Mesothelial cell of epicardium (in vitro differentiated cells): ENCODE measurements around the gene E2F4. TPM values are rescaled to one million over a fixed set of nuclear protein-coding genes. Genes with fewer than 3 reads are reported as not detected.

Source experiments
- DNase-seq, 2 experiments: peaks; one replicate each; pipeline ENCODE4 v3.0.0; 2021; ENCODE audit warnings: low spot score in 2 of 2; ENCODE audit not compliant: unreplicated experiment in 2 of 2
- H3K27ac Mint-ChIP-seq: 2 replicates; pipeline ENCODE4 v1.8.0; 2021; ENCODE audit warnings: mixed read lengths
- H3K27me3 Mint-ChIP-seq: 2 replicates; pipeline ENCODE4 v1.8.0; 2021; ENCODE audit warnings: low read depth, mixed read lengths
- H3K36me3 Mint-ChIP-seq: 2 replicates; pipeline ENCODE4 v1.8.0; 2021; ENCODE audit warnings: mixed read lengths
- H3K4me1 Mint-ChIP-seq: 2 replicates; pipeline ENCODE4 v1.8.0; 2021; ENCODE audit warnings: mixed read lengths
- H3K4me3 Mint-ChIP-seq: 2 replicates; pipeline ENCODE4 v1.8.0; 2021; ENCODE audit warnings: mild to moderate bottlenecking, moderate library complexity, mixed read lengths
- H3K9me3 Mint-ChIP-seq: 2 replicates; pipeline ENCODE4 v1.8.0; 2021; ENCODE audit warnings: mixed read lengths
- CTCF ChIP-seq: fragments of 200-600 bp; sonication (generic); IDR thresholded peaks from one replicate; pipeline ENCODE4 v1.5.0; 2021; ENCODE audit warnings: antibody characterized with exemption; ENCODE audit not compliant: unreplicated experiment
- total RNA-seq: library from RNA; stranded (reverse); gene quantifications from 3 replicates; pipeline ENCODE4 v1.2.1, GENCODE V29; 2021

E2F4 gene
- total RNA-seq, 1 donor from 2014 or later, result 80.2 TPM

- Mint-ChIP-seq H3K27me3 (peaks cover 13% of the 10 kb centered on the region), H3K4me3 (peak overlapping the region; percentile 81)
- DNase-seq, result no peak
Observed at GRCh38 chr16:67184453-67184994, 7.4 kb upstream of the E2F4 start.

GRCh38 chr16:67184995-67185650 lies 6.8 kb upstream of the E2F4 start:
- TF ChIP-seq CTCF, result peak; percentile 52
- Mint-ChIP-seq H3K4me3 (peak overlapping the region; percentile 81), H3K4me1 (peaks cover 17% of the 10 kb centered on the region), H3K9me3 (no peaks in the 10 kb centered on the region), H3K36me3 (no peaks in the 10 kb centered on the region), H3K27ac (peak overlapping the region; percentile 91), H3K27me3 (peaks cover 13% of the 10 kb centered on the region)
- DNase-seq, result peak; percentile 84 to 93

More at GRCh38 chr16:67184453-67184994, 7.4 kb upstream of the E2F4 start:
- Mint-ChIP-seq H3K9me3 (no peaks in the 10 kb centered on the region), H3K4me1 (peaks cover 17% of the 10 kb centered on the region), H3K27ac (no peak overlapping the region), H3K36me3 (no peaks in the 10 kb centered on the region)
- no peak for TF ChIP-seq CTCF

GRCh38 chr16:67185651-67186134 lies 6.3 kb upstream of the E2F4 start:
- DNase-seq, result no peak
- Mint-ChIP-seq H3K36me3 (no peaks in the 10 kb centered on the region), H3K9me3 (no peaks in the 10 kb centered on the region), H3K27ac (no peak overlapping the region), H3K27me3 (peaks cover 13% of the 10 kb centered on the region), H3K4me1 (peaks cover 17% of the 10 kb centered on the region), H3K4me3 (peak overlapping the region; percentile 81)
- no peak for TF ChIP-seq CTCF

- no peak for TF ChIP-seq CTCF
- H3K4me3 Mint-ChIP-seq, result no peak overlapping the region
- DNase-seq, result no peak
- no peak overlapping the region for H3K27ac Mint-ChIP-seq
- no peaks in the 10 kb centered on the region for H3K36me3 Mint-ChIP-seq
- H3K4me1 Mint-ChIP-seq, result peaks cover 17% of the 10 kb centered on the region
- peaks cover 13% of the 10 kb centered on the region for H3K27me3 Mint-ChIP-seq
- no peaks in the 10 kb centered on the region for H3K9me3 Mint-ChIP-seq
Observed at GRCh38 chr16:67186550-67186950, 5.4 kb upstream of the E2F4 start.

- no peak for DNase-seq
- Mint-ChIP-seq H3K27ac (no peak overlapping the region), H3K27me3 (peaks cover 13% of the 10 kb centered on the region), H3K4me1 (peaks cover 20% of the 10 kb centered on the region), H3K4me3 (no peak overlapping the region), H3K9me3 (no peaks in the 10 kb centered on the region), H3K36me3 (no peaks in the 10 kb centered on the region)
- no peak for TF ChIP-seq CTCF
Observed at GRCh38 chr16:67187175-67187890, 4.6 kb upstream of the E2F4 start.
